HS-27A (cell line): ENCODE results near the gene TICRR.

Experiments
- DNase-seq: peaks from one replicate; pipeline ENCODE4 v3.0.0-alpha.2; 2012; ENCODE audit warnings: low read depth, missing footprints

Gene TICRR

DNA sequence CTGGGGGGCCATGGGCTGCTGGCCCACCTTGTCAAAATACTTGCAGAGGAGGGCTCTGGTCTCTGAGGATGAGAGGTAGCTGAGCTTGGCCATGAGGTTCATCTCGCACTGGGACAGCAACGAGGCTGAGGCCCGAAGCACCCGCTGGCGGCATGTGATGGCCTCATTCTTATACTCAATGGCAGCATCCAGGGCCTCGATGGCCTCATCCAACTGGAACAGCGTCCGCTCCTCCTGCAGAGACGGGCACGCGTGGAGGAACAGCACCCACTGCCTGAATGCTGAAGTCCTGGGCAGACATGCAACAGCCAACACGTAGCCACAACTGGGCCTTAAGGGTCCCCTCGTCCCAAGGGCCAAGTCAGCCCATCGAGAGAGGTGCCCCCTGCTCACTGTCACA lies 55.0 kb downstream of the TICRR start:
- no peak for DNase-seq

DNA sequence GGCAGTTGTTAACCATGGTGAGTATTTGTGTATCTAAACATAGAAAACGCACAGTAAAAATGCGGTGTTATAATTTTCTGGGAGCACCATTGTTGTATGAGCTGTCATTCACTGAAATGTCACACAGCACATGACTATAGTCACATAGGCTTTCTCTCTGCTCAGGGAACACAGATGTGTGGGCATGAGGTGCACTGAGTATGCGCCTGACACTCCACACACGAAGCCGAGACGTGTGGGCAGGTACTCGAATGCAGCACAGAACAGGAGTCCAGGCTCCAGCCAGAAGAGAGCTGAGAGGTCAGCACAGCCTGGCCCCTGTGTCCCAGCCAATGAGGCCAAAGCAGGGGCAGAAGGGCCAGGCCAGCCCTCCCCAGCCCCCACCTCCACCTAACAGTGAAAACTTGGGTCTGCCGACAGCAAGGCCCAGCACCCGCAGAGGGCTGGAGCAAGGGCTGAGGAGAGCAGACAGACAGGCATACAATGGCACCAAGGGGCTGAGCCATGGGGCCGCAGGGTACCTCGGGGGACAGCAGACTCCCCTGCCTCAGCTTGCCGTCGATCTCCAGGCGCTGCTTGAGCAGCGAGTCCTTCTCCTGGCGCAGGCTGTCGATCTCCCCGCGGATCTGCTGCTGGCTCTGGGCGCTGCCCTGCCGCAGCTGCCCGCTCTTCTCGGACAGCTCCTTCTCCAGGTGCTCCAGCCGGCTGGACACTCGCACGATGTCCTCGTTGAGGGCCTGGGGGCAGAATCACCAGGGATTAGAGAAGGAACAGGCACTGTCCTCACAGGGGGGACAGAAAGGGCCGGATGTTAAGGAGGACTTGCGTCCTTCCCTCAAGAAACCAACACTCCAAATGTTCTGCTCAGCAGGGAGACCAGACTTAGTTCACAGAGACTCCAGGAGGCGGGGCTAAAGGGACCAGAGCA lies 56.0 kb downstream of the TICRR start:
- DNase-seq = no peak

DNA sequence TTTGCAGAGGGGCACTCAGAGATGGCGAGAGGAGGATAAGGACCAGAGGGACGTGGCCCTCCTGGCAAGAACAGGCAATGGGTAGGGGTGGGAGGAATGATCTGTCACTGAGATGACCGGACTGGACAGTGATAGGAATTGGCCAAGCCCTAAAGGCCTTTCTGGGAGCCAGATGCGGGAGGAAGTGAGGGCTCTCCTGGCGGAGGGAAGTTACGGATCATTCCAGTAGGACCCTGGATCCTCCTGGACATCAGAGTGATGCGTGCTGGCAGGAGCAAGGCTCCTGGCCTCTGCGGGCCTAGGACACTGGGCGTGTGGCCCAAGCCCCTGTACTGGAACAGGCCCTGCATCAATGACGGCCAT lies 56.6 kb downstream of the TICRR start:
- DNase-seq = no peak

DNA sequence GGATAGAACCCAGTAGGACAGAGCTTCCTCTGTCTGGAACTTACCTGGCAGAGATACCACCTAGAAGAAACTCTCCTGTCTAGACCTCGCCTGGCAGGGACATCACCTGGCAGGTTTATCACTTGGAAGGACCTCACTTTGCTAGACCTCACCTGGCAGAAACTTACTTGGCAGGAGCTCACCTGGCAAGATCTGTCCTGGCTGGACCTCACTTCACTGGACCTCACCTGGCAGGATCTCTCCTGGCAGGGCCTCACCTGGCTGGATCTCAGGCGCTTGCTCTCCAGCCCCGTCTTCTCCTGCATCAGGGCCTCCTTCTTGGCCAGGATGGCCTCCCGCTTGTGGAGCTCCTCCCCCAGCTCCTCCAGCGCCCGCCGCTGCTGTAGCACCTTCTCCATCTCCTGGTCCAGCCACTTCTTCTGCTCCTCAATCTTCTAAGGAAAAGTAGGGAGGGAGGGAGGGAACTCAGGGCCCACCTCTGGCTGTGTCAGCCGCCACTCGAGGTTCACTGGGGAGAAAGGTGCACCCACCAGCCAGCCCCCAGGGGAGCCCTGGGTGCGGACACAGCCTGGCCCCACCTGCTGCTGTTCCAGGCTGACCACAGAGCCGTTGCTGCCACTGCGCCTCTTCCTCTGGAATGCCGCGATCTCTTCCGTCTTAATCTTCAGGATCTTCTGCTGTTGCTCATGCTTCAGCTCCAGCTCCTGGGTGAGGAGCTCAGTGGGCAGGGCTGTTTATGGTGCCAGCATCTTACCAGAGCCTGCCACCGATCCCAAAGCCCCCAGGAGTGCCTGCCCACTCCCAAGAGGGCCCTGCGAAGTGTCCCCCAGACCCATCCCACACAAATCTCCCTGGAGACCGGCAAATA lies 57.5 kb downstream of the TICRR start:
- no peak for DNase-seq

DNA sequence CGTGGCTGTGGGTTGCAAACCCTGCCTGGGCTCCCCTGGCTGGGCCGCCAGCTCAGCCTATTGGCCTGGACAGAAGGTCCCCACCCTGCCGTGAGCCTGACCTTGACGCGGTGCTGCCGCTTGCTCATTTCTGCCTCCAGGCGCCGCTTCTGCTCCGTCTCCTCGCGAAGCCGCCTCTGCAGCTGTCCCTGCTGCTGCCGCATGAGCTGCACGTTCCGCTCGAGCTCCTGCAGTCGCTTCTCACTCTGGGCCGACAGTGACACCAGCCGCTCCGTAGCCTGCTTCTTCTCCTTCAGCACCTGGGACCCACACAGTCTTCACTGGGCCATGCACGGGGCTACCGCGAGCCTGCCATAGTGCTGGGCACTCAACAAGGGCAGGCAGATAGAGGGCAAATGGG lies 58.3 kb downstream of the TICRR start:
- no peak for DNase-seq

DNA sequence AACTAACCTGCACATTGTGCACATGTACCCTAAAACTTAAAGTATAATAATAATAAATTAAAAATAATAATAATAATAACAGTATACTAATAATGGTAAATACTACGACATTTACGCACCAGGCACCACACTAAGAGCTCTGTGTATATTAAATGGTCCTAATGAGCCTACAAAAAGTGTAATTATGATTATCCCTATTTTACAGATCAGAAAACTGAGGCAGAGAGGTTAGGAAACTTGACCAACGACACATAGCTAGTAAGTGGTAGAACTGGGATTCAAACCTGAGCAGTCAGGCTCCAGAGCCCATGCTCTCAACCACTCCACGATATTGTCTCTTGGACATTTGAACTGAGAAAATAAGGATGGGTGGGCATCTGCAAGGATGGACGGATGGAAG lies 65.0 kb downstream of the TICRR start:
- DNase-seq = no peak

DNA sequence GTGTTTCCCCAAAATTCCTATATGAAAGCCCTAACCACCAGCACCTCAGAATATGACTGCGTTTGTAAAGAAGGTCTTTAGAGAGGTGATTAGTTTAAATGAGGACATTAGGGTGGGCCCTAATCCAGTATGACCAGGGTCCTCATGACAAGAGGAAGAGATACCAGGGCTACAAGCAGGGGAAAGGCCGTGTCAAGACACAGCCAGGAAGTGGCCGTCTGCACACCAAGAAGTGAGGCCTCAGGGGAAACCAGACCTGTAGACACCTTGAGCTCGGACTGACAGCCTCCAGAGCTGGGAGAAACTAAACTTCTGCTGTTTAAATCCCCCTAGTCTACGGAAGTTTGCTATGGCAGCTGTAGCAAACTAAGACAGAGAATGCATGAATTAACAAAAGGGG lies 65.8 kb downstream of the TICRR start:
- DNase-seq = no peak

DNA sequence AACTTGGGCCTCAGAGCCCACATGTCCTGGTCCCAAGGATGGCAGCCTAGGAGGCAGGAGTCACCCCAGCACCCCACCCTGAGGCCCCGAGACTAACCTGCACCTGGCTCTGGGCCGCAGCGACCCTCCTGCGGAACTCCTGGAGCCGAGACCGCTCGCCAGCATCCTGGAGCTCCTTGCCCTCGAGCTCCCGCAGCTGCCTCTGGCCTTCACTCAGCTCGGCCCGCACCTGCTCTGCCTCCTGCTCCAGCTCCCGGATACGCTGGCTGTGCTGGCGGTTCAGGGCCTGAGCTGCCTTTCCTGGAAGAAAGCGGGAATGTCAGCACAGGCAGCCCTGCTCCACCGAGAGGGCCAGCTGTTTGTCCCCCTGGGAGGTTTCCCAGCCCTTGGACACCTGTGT lies 66.8 kb downstream of the TICRR start:
- DNase-seq = no peak

DNA sequence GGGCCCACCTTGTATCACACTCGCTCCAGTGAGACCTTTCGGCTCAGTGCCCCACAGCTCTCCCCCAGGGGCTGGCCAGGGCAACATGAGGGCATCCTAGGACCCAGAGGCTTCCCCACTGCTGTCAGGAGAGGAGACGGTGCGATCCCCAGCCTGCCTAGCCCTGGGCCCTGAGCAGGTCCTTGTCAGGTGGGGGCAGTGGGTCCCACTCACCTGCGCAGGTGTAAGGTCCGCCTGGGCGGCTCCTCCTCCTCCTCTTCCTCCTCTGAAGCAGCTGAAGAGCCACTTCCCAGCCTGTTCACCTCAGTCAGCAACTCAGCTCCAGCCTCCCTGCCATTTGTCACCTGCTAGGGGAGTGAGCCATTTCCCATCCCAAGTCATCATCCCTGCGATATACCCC lies 70.4 kb downstream of the TICRR start:
- no peak for DNase-seq

DNA sequence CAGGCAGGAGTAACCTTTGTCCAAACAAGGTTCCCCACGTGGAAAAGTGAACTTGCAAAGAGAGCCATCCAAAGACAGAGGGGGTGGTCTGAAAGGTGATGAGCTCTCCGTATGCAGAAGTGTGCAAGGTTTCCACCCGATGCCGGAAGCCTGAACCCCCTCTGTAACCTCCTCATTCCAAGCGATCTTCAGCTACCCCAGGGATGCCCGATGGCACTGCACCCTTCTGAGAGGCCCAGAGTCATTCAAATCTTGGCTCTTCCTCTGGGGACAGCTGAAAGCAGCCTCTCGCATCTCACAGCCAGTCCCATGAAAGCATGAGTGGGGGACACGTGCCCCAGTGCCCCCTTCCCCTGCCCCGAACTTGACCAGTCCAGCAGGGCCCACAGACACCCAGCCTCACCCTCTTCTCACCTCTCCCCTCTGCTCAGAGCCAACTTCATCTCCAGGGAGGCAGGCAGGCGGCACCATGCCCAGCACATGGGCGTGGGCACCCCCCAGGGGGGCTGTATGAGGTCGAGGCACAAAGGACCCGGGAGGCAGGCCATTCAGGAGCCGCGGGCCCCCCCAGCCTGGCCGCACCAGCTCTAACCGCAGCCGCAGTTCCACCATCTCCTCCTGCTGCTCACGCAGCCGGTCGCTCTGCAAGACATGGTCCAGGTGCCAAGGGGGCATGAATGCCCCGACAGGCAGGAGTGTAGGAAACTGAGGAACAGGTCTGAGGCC lies 71.3 kb downstream of the TICRR start:
- no peak for DNase-seq

DNA sequence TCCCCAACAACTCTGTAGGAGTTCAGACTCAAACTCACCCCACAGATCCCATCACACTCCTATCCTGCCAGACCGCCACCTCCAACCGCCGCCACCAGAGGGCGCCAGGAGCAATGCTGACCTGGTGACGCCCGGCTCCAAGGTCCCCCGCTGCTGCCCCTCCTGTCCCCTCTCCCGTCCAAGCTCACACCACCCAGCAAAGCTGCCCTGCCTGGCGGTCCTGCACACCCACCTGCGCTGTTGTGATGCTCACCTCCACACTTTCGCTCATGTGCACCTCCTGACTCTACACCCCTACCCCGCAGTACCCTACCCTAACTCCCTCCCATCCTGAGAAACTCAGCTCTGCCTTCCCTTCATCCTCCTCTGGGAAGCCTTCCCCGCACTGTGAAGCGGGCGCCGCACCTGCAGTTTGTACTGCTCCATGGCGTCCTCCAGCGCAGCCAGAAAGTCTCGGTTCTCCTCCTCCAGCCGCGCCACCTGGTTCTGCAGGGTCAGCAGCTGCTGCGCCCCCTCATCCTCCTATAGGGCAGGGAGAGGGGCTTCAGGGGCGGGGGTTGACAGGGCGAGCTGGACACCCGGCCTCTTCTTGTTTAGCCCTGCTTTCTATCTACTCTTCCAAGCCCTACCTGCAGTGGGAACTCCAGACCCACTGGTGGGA lies 72.1 kb downstream of the TICRR start:
- DNase-seq = no peak

DNA sequence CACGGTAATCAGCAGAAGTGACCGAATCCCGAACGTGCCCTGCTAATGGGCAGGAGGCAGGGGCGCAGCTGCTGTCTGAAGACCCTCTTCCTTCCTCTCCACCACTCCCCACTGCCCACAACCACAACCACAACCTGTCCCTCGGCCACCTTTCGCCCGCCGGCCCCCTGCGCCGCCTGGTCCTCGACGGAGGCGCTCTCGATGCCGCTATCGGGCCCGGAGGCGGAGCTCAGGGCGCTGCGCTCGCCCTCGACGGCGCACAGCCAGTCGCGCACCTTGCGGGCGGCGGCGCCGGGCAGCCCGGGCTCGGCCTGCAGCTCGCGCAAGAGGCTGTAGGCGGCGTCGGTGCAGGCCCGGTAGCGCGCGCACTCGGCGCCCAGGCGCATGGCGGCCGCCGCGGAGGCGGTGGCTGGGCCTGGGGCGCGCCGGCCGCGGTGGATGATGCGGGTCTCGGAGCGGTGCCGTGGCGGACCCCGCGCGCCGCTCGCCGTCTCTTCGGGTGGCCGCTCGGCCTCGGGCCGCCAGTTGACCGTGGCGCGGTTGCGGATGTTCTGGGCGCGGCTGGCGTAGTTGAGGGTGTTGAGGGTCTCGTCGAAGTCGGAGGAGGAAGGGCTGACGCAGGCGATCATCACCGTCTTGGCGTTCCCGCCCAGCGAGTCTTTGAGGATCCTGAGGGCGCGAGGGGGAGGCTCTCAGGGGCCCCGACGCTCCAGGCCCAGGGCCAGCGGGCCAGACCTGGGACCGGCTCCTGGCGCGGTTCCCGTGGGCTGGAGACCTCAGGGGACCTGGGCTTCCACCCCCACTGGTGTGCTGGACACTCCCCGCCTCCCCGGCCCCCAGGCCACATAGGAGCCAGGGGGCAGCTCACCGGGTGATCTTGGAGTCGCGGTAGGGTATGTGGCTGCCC lies 73.1 kb downstream of the TICRR start:
- no peak for DNase-seq

DNA sequence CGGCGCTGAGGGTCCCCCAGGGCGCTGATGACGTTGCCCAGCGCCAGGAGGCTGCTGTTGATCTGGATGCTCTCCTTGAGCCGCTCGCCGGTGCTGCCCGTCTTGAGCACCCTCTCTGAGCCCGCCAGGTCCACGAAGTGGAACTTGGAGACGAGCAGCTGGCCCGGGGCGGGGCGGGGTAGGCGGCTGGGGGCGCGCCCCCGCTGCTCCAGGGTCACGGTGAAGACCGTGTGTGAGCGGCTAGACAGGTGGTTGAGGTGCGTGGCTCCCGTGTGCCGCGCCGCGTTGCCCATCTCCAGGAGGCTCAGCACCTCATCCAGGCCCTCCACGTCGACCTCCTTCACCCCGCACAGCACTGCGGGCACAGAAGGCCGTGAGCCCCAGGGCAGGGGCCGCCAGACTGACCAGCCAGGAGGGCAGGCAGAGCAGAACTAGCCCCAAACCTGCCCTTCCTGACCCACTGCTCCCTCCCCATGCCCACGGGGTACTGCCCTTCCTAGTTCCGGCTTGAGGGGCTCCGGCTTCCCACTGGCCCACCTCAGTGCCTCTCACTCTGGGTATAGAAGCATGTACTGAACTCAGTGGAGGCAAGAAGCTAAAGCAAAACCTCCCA lies 73.8 kb downstream of the TICRR start:
- no peak for DNase-seq

DNA sequence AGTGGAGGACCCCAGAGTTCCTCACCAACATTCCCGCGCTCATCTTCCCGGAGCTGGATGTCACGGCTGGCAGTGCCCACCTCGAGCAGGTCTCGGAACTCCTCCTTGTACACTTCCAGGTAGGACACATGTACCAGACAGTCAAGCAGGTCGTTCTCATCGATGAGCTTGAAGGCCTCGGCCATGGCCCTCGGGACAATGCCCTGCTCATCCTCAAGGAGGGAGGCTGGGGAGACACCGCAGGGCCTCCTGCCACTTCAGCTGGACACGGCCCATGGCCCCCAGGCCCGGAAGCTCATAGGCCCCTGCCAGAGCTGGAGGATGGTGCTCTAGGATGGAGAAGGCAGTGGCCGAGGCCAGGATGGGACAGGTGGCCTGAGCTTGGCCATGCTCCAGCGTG lies 74.4 kb downstream of the TICRR start:
- DNase-seq = no peak

DNA sequence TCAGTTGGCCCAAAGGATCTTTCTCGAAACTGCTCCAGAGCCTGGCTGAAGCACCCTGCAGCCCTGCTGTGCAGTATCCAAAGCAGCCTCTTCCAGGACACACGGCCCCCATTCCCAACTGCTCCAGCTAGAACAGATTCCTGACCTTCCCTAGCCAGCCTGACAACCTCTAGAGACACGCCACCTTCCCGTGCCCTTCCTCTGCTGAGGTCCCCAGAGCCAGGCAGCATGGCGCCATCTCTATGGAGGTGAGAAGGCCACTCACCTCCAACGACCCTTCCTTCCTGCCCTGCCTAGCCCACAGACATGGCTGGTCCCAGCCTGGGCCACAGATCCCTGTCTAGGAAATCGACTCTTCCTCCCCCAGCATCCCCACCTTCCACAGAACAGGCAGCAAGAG lies 76.9 kb downstream of the TICRR start:
- no peak for DNase-seq

DNA sequence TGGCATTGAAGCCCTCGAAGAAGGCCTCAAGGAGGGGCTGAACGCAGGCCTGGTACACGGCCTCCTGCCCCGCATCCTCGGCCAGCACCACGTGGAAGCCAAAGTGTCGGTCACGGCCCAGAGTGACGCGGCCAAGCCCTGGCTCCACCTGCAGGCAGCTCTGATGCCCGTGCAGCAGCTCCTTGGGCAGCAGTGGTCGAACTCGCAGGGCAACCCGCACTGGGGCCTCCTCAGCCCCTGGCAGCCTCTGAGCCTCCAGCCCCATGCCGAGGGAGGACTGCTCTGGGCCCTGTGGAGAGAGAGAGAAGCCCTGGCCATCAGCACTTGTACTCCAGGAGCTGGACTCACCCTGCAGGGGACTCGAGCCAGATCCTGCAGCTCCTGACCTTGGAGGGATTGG lies 77.4 kb downstream of the TICRR start:
- no peak for DNase-seq

DNA sequence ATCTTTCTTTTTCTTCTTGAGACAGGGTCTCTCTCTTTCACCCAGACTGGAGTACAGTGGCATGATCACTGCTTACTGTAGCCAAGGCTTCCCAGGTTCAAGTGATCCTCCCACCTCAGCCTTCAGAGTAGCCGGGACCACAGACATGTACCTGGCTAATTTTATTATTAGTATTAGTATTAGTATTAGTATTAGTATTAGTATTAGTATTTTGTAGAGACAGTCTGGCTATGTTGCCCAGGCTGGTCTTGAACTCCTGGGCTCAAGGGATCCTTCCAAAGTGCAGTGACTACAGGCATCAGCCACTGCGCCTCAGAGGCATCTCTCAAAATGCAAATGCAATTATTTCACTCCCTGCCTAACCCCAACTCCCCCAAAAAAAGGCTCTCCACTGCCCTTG lies 78.3 kb downstream of the TICRR start:
- DNase-seq = no peak

DNA sequence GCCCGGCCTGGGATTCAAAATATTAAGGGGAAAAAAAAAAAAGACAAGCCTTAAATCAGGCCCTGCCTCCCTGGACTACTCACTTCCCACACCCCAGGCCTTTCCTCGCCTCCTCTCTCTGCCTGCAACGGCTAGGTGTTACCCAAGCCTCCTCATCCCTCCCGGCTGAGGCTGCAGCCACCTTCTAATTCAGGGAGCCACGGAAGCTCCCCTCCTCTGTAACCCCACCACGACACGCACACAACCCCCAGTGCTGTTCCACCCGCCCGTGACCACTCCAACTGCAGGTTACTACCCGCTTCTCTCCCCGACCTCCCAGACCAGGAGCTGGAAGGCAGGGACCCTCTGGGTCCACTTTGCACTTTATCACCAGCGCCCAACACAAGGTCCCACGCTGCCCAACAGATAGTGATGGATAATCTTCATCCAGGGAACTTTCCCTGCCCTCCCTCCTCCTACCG lies 79.1 kb downstream of the TICRR start:
- no peak for DNase-seq

DNA sequence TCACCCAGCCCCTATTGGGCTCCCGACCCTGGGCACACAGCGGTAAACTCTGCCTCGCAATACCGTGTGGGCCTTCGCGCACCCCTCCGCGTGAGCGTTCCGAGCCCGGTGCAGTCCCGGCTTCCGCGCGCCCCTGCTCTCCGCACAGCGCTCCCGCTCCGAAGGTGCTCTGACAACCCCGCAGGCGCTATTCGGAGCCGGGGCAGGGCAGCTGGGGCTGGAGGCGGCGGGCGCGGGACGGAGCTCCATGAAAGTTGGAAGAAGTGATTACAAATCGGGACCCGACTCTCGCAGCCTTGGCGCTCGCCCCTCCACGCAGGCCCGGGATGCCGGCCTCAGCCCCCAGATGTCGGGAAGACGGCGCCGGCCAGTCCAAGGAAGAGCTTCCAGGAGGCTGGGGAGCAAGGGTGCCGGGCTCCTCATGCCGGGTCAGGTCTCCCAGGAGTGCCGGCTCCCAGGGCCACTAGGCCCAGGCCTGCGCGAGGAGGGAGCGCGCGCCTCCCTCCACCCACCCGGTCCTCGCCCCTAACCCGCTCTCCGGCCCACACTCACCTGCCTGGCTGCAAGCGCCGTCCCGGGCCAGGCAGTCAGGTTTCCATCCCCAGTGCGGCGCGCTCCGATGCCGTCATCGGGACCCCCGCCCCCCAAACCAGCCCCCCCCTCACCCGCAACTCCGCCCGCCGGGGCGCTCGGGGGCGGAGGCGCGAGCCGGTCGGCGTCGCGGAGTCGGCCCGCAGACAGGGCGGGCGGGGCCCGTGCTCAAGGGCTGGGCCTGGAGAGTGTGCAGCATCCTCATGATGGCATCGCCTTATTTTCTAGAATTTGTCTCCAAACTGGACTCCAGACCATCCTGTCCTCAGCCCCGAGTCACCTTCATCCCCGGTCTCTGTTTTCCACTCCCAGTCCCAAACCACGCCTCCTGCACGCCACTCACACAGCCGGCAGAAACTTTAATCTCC lies 79.9 kb downstream of the TICRR start, which contains the start of gene KIF7:
KIF7 (minus strand) TSS at position 621 of the 959 bp plus-strand sequence. CDS start 2,537 bp downstream, outside the sequence.
- DNase-seq = no peak
